NCI-H2029 treated with DMSO at 0.1 percent for 48 hours (cell line): Measurements from ENCODE around the gene HOXA10.

Source experiments
- DNase-seq: peaks from one replicate; lab custom pipeline; 2025; lab: John Stamatoyannopoulos, UW

Gene HOXA10

GRCh38 chr7:27203365-27203953 is 29.3 kb upstream of the HOXA10 start:
- no peak for DNase-seq

DNA sequence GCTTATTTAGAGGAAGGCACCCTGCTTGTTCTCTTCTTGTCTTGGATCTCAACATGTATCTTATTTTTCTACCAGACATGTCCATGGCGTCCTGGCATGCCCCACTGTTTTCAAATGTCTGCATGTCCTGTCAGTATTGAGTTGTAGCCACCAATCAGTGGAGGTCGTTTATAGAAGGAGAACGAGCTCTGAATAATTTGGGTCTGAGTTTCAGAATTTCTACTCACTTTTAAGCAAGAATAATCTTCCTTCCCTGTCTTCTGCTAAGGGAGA is 28.7 kb upstream of the HOXA10 start:
- DNase-seq = no peak

DNA sequence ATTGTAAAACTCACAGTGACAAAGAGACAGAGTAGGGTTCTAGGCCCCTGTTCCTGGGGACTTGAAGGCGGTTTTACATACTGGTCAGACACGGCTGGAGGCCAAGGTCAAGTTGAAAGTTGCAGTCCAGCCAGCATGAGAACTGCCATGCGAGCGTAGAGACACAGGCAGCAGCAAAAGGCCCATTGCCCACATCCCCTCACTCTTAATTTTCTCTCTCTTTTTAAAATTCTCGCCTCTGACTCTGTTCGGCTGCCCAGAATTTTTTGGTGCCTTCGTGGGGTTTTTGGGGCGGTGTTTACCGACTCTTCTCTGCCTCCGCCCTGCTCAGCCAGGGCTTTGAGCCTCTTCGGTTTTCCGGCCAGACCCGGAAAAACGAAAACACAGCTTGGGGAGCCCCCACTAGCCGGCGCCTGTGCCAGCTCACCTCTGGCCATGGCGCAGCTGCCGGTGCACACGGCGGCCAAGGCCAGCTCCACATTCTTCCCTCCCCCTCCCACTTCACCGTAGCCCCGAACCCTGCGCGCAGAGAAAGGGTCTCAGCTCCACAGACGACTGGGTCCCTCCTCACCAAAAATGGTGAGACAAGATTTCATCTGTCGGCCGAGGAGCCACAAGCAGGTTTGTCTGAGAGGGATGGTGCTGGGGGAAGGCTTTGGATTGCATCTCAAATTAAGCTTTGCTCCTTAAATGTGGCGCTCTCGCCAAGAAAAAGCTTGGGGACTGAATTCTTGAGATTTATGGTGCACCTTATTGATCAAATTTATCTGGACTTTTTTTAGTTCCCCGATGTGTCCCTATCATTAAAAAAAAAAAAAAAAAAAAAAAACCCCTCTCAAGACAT is 28.1 kb upstream of the HOXA10 start:
- DNase-seq = no peak

DNA sequence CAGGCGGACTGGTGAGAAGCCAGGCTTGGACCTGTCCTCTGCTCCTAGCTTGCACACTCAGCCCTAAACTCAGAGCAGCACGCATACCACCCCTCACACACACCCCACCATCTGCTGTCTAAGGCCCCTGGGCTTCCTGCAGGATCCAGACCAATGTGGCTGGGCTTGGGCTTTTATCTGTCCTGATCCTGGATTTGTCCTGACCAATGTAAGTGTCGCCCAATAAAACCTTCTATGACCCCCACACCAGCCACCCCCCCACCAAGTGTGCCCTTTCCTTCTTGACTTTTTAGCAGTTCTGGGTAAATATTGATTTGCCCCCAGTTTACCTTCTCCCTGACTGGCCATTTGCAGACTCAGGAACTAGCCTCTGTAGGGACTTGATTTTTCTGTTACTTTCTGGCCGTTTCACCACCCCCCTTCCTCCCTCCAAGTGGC is 27.5 kb upstream of the HOXA10 start:
- no peak for DNase-seq

DNA sequence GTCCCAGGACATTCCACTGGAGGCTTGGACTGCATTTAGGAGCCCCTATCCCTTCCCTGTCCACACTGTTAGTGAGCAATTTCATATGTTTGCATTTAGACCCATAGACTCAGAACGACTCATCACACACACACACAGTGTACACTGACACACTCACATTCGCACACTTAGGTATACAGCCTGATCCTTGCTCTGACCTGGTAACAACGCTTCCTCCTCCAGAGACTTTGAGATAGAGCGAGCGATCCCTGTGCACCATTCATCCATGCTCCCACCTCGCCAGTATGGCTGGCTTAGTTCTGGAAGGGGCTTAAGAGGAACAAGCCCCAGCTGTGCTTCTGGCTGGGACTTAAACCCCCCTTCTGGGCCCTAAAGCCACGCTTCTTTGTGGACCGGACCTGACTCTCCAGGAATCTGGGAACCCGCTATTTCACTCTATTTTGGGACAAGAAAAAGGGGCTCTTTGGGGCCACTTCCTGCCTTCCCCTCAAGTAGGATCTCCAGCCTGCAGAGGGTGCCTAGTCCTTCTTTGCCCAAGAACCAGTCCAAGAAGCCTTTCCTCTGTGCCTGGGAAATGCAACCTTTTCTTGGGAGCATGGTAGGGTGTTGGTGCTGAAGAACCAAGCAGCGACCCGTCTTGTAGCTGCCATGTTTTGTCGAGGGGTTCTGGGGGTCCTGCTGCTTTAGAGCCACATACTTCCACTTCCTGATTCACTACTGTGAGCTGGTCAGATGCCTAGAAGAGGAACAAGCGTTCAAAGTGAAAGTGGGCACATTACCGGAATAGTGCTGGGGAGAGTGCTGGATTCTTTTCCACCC is 26.9 kb upstream of the HOXA10 start:
- no peak for DNase-seq

DNA sequence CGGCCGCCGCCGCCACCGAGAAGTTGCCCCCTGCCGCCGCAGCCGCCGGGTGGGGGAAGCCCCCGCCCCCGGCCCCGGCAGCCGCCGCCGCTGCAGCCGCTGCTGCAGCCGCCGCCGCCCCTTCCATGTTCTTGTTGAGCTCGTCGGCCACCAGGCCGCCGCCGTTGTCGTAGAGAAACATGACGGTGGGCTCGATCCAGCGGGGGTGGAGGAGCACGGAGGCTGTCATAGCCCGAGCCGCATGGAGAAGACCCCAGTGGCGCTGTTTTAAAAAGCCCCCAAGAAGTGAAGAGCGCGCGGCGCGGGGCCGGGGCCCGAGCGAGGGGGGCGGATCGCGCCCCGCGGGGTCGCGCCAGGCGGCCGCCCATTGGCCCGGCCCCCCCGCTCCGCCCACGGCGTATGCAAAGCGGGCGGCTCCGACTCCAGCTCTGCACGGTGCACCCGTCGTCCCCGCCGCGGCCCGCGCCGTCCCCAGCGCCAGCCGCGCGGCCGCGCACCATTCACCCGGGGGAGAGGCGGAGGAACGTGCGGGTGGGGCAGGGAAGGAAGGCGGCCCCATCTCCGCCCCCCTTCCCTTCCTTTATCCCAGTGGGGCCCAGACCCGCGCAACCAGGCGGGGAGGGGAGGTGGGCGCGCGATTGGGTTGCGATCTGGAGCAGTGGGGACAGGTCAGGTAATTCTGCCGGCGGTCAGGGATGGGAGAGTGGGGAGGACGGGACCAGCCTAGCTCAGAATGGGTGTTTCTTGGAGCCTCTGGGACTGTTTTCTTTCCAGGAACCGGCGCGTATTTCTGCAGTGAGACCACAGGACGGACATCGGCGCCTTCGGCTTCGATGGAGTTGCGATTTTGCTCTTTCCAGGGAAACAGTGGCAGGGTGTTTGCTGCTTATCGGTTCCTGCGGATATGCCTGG is 26.0 kb upstream of the HOXA10 start, which contains the start of gene HOXA13:
TSS of gene HOXA13 (minus strand) at position 243 of the 912 bp plus-strand sequence. CDS start at position 229, 14 bp downstream.
- no peak for DNase-seq

DNA sequence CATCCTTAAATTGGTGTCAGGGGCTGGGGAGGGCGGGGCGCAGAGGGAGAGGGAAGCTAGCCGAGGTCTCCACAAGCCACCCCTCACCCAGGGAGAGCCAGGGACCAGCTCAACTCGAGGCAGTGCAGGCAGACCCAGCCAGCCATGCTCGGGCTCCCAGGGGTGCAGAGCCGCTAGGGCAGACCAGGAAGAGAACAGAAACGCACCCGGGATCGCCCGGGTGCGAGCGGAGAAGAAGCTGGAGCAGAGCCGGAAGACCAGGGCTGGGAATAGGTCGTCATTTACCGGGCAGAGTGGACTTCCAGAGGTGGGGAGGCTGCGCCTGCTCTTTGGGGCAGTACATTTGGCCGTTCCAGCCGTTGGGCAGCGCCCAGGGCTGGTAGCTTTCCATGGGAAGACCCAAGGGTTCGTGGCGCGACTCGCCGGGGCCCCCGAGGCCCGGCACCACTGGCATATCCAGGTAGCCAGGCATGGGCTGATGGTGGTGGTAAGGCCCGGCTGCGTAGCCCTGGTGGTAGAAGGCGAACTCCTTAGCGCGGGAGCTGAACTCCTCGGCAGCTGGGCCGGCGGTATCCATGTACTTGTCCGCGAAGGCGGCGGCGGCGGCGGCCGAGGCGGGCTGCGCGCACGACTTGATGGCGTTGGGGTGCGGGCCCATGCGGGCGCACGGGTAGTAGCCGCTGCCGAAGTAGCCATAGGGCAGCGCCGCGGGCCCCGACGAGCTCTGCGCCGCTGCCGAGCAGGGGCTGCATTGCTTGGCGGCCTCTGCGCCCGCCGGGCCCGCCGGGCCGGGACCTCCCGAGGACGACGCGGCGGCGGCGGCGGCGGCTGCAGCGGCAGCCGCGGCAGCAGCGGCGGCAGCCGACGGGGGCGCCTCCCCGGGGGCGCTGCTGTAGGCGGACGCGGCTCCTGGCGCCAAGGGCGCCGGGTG is 25.0 kb upstream of the HOXA10 start:
- no peak for DNase-seq

- DNase-seq = no peak
Measured at GRCh38 chr7:27198138-27198841, 24.2 kb upstream of the HOXA10 start.

- no peak for DNase-seq
Measured at GRCh38 chr7:27197137-27198042, 23.3 kb upstream of the HOXA10 start.

- peak; percentile 50 for DNase-seq
Measured at GRCh38 chr7:27196287-27196767, 22.2 kb upstream of the HOXA10 start.

DNA sequence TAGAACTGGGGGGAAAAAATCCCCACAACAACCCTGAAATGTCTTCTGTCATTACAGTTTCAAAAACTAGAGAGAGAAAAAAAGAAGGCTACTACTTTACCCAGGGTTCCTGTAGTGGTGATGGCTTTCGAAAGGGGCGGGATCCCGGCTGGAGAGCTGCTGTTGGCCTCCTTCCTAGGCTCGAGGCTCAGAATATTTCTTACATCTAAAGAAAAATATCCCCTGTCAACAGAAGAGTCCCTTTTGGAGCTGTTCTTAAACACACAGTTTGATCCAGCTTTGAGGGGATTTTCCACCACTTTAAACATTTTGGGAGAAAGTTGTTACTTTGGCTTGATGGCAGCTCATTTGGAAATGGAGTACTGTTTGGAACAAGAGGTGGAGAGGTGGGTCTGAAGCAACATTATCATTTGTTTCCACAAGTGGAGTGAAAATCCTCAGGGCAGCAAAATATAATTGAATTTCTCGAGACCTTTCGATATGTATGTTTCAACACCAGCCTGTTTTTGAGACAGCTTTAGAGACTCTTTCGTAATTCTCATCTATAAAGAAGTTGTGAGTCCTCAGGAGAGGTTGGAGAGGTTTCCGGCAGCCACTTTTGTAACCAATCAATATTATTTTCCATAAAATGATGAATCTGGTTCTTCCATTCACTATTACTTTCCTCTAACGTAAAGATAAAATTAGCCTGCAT is 20.7 kb upstream of the HOXA10 start:
- DNase-seq = no peak

- DNase-seq = no peak
Measured at GRCh38 chr7:27194002-27194352, 19.9 kb upstream of the HOXA10 start.

DNA sequence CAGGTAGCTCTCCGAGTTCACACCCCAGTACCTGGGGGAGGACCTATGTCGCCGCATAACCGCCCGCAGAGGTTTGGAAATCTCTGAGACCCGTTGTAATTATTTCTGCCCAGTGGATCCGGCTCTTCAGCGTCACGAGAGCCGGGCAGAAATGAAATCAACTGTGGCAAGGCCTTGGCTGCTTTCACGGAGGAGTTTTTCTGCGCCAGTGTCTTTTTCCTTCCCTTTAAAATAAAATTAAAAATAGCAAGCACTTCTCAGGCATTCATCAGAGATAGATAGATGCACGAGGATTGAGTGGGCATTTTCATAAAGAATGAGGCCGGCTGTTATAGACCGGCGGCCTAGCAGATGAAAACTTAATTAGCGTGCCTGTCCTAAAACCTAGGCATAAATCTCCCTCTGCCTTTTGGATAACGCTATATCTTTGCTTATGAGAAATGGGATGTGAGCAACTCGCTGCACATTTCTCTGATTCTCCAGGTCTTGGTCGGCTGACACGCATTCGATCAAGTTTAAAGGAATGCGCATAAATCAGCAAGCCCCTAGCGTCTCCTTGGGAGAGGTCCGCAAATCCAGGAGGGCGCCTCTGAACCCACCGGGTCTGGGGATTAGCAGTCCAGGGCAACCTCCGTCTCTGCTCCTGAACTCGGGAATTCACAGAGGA is 19.3 kb upstream of the HOXA10 start:
- no peak for DNase-seq

GRCh38 chr7:27192546-27193334 is 18.6 kb upstream of the HOXA10 start:
- DNase-seq = no peak

GRCh38 chr7:27191833-27192545 is 17.9 kb upstream of the HOXA10 start:
- no peak for DNase-seq

DNA sequence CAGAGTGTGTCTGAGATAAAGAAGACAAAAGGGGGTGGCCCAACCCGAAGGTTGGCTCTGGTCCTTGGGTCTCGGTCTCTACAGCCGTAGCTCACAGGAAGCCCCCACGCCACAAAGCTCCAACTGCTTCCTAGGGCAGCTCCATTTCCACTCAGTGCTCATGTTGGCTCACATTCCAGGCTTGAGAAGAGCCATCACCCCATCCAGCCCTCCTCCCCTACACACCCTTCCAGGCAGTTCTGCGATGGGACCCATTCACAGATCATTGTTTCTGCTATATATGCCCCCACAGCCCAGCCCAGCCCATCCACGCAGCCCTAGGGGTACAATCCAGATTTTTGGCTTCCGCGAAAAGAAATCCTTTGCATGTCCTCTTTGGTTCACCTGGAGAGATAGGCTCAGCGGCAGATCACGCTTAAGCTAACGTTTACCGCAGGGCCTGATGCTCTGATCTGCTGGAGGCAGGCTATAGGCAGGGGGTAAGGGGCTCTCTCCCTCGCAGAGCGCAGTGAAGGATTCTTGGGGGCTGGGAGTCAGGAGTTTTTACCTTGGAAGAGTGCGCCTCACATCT is 17.1 kb upstream of the HOXA10 start:
- no peak for DNase-seq
